ENCODE measurements around the gene HOXC6.

HOXC6 gene

GRCh38 chr12:54035568-54036264, 7.5 kb downstream of the HOXC6 start:
- peaks cover 58 to 99% (median 99%) of the 10 kb centered on the region in 3 experiments for H3K27me3 ChIP-seq (ENCODE audit: control insufficient read depth in 3 of 3, insufficient read depth in 3 of 3, low read depth in 1 of 3, low read length in 3 of 3)
- peaks cover 5 to 10% of the 10 kb centered on the region in 2 donors for H3K9me3 ChIP-seq (replicated peaks in 1 of 2; ENCODE audit: control insufficient read depth in 2 of 2, insufficient read depth in 1 of 2, low read depth in 1 of 2, low read length in 2 of 2)
- no peak overlapping the region for H3K27ac ChIP-seq (replicated peaks; ENCODE audit: low read length)
- H3K4me2 ChIP-seq (ENCODE audit: insufficient read depth, low read length, poor library complexity, severe bottlenecking) = no peak overlapping the region
- no peaks in the 10 kb centered on the region for H3K36me3 ChIP-seq (replicated peaks in 1 of 2; ENCODE audit: control insufficient read depth in 2 of 2, insufficient read depth in 2 of 2, low read length in 2 of 2)
- H4K91ac ChIP-seq (ENCODE audit: low read depth, low read length, poor library complexity) = no peak overlapping the region
- no peak overlapping the region for H4K8ac ChIP-seq (ENCODE audit: low read depth, low read length)
- H3K4ac ChIP-seq (ENCODE audit: low read length) = no peak overlapping the region
- no peaks in the 10 kb centered on the region for H3K79me1 ChIP-seq (ENCODE audit: low read depth, low read length)
- H2BK5ac ChIP-seq (ENCODE audit: low read length) = no peak overlapping the region
- no peak overlapping the region for H2AFZ ChIP-seq (ENCODE audit: low read length)
- H3K9ac ChIP-seq (ENCODE audit: low read depth, low read length, poor library complexity) = no peak overlapping the region
- no peak for DNase-seq (ENCODE audit: low spot score)
- H3K4me3 ChIP-seq (ENCODE audit: low read length in 2 of 2) = no peak overlapping the region
- H3K23ac ChIP-seq (ENCODE audit: low read depth, low read length, poor library complexity) = no peak overlapping the region
- H2AK5ac ChIP-seq (ENCODE audit: low read depth, low read length) = no peak overlapping the region
- H2BK15ac ChIP-seq (ENCODE audit: low read length) = no peak overlapping the region
- H3K4me1 ChIP-seq (ENCODE audit: control insufficient read depth in 2 of 2, insufficient read depth in 1 of 2, low read depth in 1 of 2, low read length in 2 of 2) = no peaks in the 10 kb centered on the region
- no peak overlapping the region for H2BK12ac ChIP-seq (ENCODE audit: low read length)
- H3K18ac ChIP-seq (ENCODE audit: low read length) = no peak overlapping the region
- H3K14ac ChIP-seq (ENCODE audit: low read length) = no peak overlapping the region
- WGBS, 2 donors (ENCODE audit: extremely low coverage in 2 of 2, insufficient read length in 2 of 2, insufficient replicate concordance in 1 of 2) = no CpG with 5 or more reads among the region's 6 CpGs
- H2BK120ac ChIP-seq (ENCODE audit: low read depth, low read length) = no peak overlapping the region

DNA sequence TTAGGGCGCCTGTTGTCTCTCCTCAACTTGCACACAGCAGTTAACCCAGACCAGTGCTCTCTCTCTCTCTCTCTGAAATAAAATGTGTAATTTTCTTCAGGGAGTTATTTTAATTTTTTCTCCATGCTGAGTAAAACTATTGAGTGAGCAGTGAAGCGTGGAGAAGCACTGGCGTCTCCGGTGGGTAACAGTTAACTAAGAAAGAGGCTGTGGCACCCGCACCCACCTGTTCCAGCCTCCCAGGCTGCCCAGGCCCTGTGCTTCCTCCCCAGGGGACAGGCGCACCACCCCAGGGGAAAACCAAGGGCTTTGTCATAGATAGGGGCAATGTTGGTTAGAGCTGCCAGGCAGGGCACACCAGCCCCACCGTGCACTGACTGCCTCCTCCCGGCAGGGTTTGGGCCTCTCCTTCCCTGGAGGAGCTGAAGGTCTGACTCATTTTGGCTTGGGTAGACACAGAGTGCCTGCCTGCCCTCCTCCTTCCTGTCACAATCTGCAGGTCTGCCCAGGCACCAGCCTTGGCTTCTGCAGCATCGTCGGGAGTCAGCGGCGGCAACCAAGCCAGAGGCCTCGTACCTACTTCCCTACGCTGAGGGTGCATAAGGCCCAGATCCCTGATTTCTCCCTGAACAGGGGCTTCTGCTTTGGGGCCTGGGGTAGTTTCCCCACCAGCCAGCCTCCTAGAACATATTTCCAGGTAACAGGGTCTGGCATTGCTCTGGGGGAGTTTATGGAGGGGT, 8.6 kb downstream of the HOXC6 start:
- H3K27me3 ChIP-seq (ENCODE audit: control insufficient read depth in 3 of 3, insufficient read depth in 3 of 3, low read depth in 1 of 3, low read length in 3 of 3) = peaks cover 47 to 98% (median 97%) of the 10 kb centered on the region in 3 experiments
- no CpG with 5 or more reads among the region's 14 CpGs for WGBS, 2 donors (ENCODE audit: extremely low coverage in 2 of 2, insufficient read length in 2 of 2, insufficient replicate concordance in 1 of 2)
- H2BK15ac ChIP-seq (ENCODE audit: low read length) = no peak overlapping the region
- H3K36me3 ChIP-seq (replicated peaks in 1 of 2; ENCODE audit: control insufficient read depth in 2 of 2, insufficient read depth in 2 of 2, low read length in 2 of 2) = no peaks in the 10 kb centered on the region
- H3K18ac ChIP-seq (ENCODE audit: low read length) = no peak overlapping the region
- no peak overlapping the region for H2BK120ac ChIP-seq (ENCODE audit: low read depth, low read length)
- peaks cover 5 to 10% of the 10 kb centered on the region in 2 donors for H3K9me3 ChIP-seq (replicated peaks in 1 of 2; ENCODE audit: control insufficient read depth in 2 of 2, insufficient read depth in 1 of 2, low read depth in 1 of 2, low read length in 2 of 2)
- H3K27ac ChIP-seq (replicated peaks; ENCODE audit: low read length) = no peak overlapping the region
- no peak overlapping the region for H2AK5ac ChIP-seq (ENCODE audit: low read depth, low read length)
- no peak overlapping the region for H3K14ac ChIP-seq (ENCODE audit: low read length)
- H3K4me2 ChIP-seq (ENCODE audit: insufficient read depth, low read length, poor library complexity, severe bottlenecking) = no peak overlapping the region
- H2AFZ ChIP-seq (ENCODE audit: low read length) = no peak overlapping the region
- no peak overlapping the region for H3K4me3 ChIP-seq (ENCODE audit: low read length in 2 of 2)
- no peak overlapping the region for H4K8ac ChIP-seq (ENCODE audit: low read depth, low read length)
- no peak overlapping the region for H2BK12ac ChIP-seq (ENCODE audit: low read length)
- no peaks in the 10 kb centered on the region for H3K4me1 ChIP-seq (ENCODE audit: control insufficient read depth in 2 of 2, insufficient read depth in 1 of 2, low read depth in 1 of 2, low read length in 2 of 2)
- no peak overlapping the region for H4K91ac ChIP-seq (ENCODE audit: low read depth, low read length, poor library complexity)
- H3K79me1 ChIP-seq (ENCODE audit: low read depth, low read length) = no peaks in the 10 kb centered on the region
- H2BK5ac ChIP-seq (ENCODE audit: low read length) = no peak overlapping the region
- no peak for DNase-seq (ENCODE audit: low spot score)
- H3K4ac ChIP-seq (ENCODE audit: low read length) = no peak overlapping the region
- H3K23ac ChIP-seq (ENCODE audit: low read depth, low read length, poor library complexity) = peak overlapping the region; percentile 34
- H3K9ac ChIP-seq (ENCODE audit: low read depth, low read length, poor library complexity) = no peak overlapping the region

DNA sequence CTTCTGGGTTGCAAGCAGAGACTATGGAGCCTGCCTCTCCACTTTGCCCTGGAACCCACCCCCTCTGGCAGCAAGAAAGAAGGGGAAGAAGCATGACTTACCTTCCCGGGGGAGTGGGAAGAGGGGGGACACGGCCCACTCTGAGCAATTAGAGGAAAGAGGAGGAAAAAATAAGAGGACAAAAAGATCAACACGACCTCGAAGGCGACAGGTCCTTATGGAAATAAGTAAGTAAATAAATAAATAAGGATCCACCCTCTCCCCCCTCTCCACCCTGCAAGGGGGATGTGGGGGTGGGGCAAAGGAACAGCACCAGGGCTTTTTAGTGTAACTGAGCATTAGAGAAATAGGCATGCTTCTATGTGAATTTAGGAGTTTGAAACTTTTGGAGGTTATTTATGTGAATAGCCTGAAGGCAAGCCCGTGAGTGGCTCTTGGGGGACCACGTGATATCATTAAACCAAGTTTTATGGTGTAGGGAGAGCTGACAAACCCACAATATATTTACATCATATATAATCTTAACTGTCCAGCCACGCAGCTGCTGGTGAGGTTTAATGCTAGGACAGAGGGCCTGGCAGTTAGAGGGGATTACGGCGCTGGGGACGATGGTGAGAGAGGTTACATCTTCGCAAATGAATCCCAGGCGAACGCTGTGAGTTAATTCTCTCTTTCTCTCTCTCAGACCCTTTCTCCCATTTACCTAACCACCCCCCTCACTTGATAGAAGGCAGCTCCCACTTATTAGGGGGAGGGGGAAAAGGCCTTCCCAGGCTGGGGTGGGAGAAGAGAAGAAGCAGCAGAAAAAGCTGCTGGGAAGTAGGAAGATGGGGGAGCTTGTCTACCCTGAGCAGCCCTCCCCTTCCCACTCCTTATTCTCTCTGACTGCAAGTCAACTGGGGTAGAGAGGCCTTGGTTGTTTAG, 9.4 kb downstream of the HOXC6 start:
- no peak overlapping the region for H3K9ac ChIP-seq (ENCODE audit: low read depth, low read length, poor library complexity)
- H3K36me3 ChIP-seq (replicated peaks in 1 of 2; ENCODE audit: control insufficient read depth in 2 of 2, insufficient read depth in 2 of 2, low read length in 2 of 2) = no peaks in the 10 kb centered on the region
- H3K79me1 ChIP-seq (ENCODE audit: low read depth, low read length) = no peaks in the 10 kb centered on the region
- no peak overlapping the region for H3K14ac ChIP-seq (ENCODE audit: low read length)
- H2BK120ac ChIP-seq (ENCODE audit: low read depth, low read length) = no peak overlapping the region
- H3K18ac ChIP-seq (ENCODE audit: low read length) = no peak overlapping the region
- H2BK5ac ChIP-seq (ENCODE audit: low read length) = no peak overlapping the region
- no peak overlapping the region for H3K27ac ChIP-seq (replicated peaks; ENCODE audit: low read length)
- no peak overlapping the region for H4K91ac ChIP-seq (ENCODE audit: low read depth, low read length, poor library complexity)
- H4K8ac ChIP-seq (ENCODE audit: low read depth, low read length) = no peak overlapping the region
- peaks cover 5 to 8% of the 10 kb centered on the region in 2 donors for H3K9me3 ChIP-seq (replicated peaks in 1 of 2; ENCODE audit: control insufficient read depth in 2 of 2, insufficient read depth in 1 of 2, low read depth in 1 of 2, low read length in 2 of 2)
- H2BK15ac ChIP-seq (ENCODE audit: low read length) = no peak overlapping the region
- peaks cover 43 to 96% (median 96%) of the 10 kb centered on the region in 3 experiments for H3K27me3 ChIP-seq (ENCODE audit: control insufficient read depth in 3 of 3, insufficient read depth in 3 of 3, low read depth in 1 of 3, low read length in 3 of 3)
- H3K4ac ChIP-seq (ENCODE audit: low read length) = no peak overlapping the region
- no peaks in the 10 kb centered on the region for H3K4me1 ChIP-seq (ENCODE audit: control insufficient read depth in 2 of 2, insufficient read depth in 1 of 2, low read depth in 1 of 2, low read length in 2 of 2)
- no peak overlapping the region for H3K23ac ChIP-seq (ENCODE audit: low read depth, low read length, poor library complexity)
- no peak overlapping the region for H3K4me2 ChIP-seq (ENCODE audit: insufficient read depth, low read length, poor library complexity, severe bottlenecking)
- H2AFZ ChIP-seq (ENCODE audit: low read length) = no peak overlapping the region
- WGBS, 2 donors (ENCODE audit: extremely low coverage in 2 of 2, insufficient read length in 2 of 2, insufficient replicate concordance in 1 of 2) = no CpG with 5 or more reads among the region's 14 CpGs
- no peak overlapping the region for H3K4me3 ChIP-seq (ENCODE audit: low read length in 2 of 2)
- DNase-seq (ENCODE audit: low spot score) = no peak
- H2BK12ac ChIP-seq (ENCODE audit: low read length) = no peak overlapping the region
- H2AK5ac ChIP-seq (ENCODE audit: low read depth, low read length) = no peak overlapping the region
